ENCODE measurements around the gene KIF26B.
"Not testable (repeated sequence)": the region's sequence is repeated elsewhere in the genome, so short reads cannot be mapped to it uniquely, and the experiment has no call there.

KIF26B gene

DNA sequence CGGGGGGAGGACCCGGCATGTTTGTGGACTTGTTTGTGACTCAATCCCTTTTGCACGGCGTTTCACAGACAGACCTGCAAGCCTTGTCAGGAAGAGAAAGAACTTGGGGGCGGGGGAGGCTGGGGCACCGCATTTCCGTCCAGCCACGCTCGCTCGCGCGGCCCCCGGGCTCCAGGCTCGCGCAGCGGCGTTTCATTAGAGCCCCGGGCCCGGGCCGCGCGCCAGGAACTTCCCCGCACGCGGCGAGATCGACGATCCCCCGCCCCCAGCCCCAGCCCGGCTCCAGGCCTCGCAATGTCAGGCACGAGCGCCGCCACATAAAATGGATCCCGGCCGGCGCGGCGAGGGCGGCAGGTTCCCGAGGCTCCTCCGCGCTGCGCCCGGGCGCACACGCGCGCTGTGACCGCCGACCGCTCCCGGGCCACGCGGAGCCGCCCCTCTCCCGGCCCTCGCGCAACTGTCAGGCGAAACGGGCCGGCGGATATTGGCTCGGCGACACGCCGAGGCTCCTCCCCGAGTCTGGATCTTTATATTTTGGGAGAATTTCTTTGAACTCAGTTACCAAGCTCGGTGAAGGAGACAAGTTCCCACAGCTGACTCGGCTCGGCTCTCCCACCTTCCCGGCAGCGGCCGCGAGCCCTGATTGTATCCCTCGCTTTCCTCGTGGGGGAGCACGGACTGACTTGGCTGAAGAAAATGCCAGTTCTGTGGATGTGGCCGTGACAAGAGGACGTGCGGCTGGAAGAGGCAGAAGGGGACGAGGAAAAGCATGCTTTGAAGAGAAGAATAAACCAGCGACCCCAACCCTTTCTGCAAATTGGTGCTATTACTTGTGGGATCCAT, at the start of gene KIF26B:
TSS of gene KIF26B (plus strand) at position 557 of the 843 bp plus-strand sequence. CDS start 440 bp downstream, outside the sequence.
- peak; percentile 69 for DNase-seq

DNA sequence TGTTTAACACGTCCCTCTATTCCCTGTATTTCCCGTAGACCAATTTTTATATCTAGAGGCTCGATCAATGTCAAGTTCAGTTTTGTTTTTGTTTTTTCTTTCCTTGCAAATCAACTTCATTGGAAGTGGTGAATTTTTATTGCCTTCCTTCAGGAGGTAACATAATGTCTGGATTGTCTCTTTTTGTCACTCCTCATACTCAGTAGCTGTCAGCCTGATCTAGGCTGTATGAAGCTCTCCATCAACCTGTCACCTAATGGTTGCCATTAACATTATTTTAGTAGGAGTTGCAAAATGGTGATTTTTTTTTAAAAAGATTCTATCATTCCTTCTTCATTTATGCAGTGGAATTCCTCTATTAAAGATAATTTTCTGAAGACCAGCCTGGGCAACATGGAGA, 49.7 kb upstream of the KIF26B start:
- no peak for DNase-seq

DNA sequence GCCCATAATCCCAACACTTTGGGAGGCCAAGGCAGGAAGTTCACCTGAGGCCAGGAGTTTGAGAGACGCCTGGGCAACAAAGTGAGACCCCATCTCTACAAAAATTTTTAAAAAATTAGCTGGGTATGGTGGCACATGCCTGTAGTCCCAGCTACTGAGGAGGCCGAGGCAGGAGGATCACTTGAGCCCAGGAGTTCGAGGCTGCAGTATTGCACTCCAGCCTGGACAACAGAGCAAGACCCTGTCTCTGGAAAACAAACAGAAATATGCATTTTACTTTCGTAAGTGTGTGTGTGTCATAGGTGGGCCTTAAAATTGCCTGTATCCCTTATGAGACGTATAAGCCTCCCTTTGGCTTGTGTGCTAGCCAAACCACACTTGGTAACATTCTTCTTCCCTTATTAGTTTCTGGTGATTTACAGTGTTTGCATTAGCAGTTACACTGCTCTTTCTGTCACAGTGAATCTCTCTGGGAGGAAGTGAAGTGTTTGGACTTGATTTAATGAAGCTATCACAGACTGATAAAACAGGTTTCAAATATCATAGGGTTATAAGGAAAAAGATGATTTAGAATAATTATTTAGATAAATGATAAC, 48.9 kb upstream of the KIF26B start:
- DNase-seq = no peak

DNA sequence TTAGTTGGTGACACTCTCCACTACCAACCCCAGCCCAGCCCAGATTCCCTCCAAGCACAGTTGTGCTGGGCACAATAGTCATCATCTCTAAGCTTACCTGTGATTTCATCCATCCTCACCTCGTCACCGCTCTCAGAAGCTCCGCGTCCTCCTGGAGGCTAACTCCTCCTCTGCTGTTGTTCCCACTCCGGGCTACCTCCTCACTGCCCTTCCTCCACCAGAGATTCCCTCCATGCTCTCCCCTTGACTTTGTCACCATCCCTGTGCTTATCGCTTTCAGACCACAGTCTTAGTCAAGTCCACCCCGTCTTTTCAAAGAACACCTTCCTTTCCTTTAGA, 47.0 kb upstream of the KIF26B start:
- DNase-seq = no peak

DNA sequence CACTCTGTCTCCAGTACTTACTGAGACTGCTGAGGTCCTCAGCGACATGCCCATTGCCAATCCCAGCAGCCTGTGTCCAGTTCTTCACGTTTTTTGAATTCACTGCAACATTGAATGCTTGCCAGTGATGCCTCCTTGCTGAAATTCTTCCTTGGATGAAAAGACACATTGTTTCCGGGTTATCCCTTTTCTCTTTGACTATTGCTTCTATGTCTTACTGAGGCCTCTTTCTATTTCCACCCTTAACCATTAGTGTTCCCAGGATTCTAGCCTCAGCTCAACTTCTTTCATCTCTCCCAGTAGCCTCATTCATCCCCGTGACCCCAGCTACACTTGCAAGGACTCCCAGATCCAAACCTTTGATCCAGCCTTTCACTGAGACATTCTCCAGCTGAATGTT, 46.5 kb upstream of the KIF26B start:
- DNase-seq = no peak

DNA sequence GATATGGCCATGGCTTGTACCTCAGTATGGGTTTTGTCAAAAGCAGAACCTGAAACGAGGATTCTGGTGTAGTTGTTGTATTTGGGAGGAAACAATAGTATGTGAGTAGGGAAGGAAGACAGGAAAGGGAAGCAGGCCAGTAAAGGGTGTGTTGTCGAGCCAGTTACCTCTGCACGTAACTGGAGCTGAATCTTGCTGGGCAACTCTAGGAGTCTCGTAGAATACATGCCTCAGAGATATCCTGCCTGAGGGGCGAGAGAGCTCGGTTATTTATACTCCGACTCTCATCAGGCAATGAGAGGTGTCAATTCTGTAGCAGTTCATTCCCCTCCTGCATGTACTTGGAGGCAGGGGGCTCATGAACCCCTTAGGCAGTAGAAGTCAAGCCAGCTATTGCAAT, 45.9 kb upstream of the KIF26B start:
- no peak for DNase-seq

DNA sequence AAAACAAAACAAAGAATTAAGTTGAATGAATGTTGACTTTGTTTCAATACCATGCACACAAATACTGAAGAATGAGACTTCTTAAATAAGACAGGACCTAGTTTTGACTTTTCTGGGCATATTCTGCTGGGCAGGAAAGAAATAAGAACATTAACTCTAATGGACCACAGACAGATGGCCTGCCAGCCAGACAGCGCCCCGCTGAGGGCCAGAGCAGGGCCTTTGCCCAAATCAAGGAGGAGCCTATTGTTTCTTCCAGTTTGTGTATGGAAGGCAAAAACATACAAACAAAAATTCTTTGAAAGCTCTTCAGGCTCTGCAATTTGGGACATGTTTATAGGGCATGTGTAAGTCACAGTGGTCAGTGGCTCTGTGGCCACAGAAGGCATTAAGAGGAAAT, 44.4 kb upstream of the KIF26B start:
- DNase-seq = no peak

DNA sequence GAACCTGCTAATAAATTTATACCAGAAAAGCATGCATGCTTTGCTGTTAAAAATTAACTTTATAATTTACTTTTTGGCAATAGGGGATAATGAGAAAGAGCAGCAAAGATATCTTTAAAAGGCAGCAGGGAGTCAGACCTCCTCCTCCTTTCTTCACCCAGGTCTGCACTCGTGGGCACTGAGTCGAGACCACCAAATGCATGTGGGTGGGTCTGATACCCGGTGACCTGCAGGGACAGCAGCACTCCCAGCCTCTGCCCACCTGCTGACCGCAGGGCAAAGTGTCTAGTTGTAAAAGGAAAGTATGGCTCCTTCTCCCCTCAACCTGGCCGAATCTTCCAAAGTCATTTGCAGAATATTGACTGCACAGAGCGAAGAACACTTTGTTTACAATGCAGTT, 43.7 kb upstream of the KIF26B start:
- DNase-seq = no peak

DNA sequence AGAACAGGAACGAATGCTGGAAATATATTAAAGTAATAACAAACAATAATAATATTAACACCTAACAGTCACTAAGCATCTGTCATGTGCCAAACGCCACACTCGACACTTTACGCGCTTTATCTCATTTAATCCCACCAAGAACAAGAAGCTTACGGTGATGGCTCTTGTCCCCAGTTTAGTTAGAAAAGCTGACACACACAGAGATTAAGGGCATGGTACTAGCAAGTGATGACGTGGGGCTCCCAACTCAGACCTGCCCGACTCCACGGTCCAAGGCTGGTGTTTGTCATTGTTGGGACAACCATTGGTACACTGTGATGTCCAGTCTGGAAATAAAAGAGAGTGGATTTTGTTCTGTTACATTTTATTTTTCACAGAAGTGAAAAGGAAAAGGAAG, 41.1 kb upstream of the KIF26B start:
- no peak for DNase-seq

DNA sequence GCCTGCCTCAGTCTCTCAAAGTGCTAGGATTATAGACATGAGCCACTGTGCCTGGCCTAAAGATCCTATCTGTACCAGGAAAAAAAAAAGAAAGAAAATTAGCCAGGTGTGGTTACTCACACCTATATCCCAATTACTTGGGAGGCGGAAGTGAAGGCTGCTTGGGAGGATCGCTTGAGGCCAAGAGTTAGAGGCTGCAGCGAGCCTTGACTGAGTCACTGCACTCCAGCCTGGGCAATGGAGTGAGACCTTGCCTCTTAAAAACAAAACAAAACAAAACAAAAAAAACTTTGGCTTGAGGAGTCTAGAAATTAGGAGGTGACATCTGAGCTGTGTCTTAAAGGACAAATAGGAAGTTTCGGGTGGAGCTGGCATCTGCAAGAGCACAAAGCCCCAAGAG, 38.7 kb upstream of the KIF26B start:
- no peak for DNase-seq

DNA sequence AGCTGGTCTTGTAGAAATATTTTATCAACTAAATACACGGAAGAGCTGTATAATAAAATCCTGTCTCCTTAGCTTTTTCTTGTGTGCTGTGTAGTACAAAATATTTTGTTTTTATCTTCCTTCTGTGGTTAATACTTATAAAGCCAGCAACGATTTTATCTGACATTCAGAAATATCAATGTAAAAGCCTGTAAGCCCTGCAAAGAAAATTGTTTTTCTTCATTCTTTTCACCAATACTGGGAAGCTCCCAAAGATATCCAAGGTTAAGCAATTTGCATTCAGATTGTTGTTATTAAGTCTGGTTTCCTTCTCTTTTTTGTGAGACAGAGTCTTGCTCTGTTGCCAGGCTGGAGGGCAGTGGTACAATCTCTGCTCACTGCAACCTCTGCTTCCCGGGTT, 38.0 kb upstream of the KIF26B start:
- no peak for DNase-seq

DNA sequence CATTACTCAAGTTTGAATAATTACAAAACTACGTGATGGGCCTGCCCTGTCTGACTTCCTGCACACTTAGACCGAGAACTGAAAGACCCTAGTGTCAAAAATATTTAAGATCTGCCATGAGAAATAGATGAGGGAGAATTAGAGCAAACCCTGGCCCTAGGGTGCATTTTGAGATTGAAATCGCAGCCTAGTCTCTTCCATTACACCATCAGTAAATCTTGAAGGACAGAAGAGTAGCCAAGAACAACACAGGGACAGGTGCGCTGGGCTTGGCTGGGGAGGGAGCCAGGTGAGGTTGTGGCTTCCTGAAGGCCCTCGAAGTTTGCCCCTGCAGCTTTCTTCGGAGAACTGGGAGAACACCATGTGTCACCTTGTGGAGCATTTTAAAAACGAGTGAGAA, 36.7 kb upstream of the KIF26B start:
- DNase-seq = no peak

DNA sequence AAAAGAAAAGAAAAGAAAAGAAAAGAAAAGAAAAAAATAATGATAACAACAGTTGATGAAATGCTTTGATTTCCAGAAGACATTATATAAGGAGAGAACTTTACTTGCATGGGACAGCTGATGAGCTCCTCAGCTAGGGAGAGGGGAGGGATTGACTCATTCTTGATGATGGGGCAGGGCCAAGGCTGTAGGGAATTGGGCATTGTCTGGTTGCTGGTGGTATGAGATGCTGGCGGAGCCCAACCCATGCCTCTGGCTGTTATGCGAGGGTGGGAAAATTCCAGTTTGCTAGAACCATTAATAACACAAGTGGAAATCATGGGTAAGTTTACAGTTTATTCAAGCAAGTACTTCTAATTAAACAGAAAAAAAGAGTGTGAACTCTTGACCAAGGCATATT, 36.0 kb upstream of the KIF26B start:
- no peak for DNase-seq

DNA sequence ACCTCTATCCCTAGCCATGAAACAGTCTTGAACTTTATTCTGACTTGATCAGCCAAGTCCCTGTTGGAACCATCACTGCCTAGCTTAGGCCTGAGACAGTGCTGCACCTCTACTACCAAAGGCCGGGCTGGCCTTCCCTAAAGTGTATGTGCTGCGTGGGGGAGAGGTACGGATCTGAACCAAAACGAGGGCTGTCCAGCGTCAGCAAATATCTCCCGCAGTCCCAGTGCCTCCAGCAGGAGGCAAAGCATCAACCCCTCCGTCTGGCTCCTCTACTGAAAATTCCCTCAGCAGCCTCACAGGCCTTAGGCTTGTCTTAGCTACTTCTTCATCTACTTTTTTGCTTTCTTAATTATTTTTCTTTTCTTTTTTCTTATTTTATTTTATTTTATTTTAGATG, 33.3 kb upstream of the KIF26B start:
- no peak for DNase-seq

DNA sequence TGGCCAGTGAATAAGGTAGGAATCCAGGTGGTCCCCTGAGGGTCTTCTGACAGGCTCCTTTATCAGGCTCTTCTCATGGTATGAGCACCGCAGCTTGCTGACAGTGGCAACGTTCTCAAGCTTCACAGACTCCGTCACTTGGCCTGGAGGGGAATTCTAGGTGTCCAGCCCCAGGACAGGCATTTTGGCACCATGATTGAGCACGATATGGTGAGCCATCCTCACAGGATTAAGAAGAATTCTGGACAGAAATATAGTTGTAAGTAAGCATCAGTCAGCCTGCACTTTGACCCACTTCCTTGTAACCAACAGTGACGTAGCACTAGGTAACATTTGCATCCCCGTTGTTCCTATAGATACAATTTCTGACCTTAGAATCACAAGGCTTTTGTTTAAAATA, 30.5 kb upstream of the KIF26B start:
- DNase-seq = no peak

DNA sequence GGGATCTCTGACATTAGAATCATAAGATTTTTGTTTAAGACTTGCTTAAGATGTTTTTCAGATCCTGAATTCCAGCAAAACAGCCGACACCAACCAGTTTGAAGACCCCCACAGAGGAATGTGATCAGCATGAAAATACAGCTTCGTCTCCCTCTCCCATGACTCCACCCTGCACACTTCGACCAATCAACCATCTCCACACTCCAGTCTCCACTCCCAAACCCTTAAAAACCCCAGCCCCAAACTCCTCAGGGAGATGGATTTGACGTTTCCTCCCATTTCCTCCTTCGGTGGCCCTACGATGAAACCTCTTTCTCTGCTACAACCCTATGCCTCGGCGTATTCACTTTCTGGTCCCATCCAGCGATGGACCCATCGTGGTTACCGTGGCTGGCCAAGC, 30.1 kb upstream of the KIF26B start:
- DNase-seq = no peak

DNA sequence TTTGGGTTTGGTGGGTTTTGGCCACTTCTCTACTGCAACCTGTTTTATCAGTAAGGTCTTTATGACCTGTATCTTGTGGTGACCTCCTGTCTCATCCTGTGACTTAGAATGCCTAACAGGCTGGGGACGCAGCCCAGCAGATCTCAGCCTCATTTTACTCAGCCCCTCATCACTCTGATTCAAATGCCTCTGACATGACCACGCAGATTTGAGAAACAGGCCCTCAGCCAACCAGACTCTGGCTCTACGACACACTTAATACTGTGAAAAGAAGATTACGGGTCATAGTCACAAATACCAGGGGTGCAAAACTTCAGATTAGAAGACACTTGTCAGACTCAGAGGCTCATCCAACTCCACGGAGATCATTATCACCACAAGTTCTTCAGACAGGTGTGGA, 28.3 kb upstream of the KIF26B start:
- no peak for DNase-seq

DNA sequence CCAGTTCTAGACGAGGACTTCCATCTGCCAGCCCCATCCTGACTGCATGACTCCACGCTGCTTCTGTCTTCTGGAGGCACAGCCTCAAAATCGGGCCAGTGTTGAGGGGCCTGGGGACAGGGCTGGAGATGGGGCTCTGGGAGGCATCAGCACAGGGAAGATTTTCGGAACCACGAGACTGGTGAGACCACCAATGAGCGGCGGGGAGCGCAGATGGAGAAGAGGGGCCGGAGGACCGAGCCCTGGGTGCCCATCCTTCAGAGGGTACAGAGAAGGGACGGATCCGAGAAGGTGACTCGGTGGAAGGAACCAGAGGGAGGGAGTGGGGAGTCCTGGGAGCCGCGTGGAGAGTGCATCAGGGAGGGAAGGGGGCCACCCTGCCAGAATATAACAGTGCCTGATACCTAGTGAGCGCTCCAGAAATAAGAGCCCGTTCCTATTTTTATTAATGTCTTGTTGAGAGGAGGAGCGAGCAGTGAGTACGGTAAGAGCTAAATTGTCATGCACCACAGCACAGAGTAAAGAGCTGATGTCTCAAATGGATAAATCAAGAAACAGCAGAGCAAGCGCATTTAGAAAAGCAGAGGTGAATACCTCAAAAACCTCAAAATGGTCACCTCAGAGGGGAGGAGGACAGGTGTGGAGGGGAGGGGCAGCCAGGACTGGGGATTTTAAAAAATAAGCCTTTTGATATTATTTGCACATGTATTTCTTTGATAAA, 26.2 kb upstream of the KIF26B start:
- DNase-seq = no peak

DNA sequence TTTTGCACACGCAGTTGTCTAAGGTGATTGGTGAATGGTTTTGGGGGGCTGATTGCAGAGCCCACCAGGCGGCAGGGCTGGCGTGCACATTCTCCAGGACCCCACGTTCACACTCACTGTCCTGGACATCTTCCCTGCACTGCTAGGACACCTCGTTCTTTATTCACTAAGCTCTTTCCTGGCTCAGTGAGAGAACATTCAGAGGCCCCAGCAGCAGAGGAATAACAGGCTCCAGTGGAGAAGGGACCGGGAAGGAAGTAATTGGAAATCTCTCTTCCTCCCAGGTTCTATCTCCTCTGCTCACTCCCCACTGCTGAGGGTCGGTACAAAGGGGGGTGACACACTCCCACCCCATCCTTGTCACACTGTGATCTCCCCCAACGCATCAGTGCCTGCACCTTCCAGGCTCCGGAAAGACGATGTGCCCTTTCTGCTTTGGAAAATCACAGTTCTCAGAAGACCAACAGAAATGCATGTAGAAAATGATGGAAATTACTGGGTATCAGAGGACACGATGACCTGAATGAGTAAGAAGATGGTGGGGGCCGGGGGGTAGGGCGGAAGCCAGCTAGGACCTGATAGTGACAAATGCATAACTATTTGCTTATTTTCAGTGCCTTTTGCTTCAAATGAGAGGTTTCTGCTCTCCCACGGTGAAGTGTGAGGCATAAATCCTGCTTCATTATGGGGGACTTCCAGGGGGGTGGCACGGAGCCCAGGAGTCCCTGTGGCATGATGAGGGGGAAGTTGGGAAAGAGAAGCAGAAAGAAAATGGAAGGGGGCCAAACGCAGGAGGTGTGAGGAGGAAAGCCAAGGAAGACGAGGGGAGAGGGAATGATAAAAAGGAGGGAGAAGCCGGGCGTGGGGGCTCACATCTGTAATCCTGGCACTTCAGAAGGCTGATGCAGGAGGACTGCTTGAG, 25.2 kb upstream of the KIF26B start:
- no peak for DNase-seq

DNA sequence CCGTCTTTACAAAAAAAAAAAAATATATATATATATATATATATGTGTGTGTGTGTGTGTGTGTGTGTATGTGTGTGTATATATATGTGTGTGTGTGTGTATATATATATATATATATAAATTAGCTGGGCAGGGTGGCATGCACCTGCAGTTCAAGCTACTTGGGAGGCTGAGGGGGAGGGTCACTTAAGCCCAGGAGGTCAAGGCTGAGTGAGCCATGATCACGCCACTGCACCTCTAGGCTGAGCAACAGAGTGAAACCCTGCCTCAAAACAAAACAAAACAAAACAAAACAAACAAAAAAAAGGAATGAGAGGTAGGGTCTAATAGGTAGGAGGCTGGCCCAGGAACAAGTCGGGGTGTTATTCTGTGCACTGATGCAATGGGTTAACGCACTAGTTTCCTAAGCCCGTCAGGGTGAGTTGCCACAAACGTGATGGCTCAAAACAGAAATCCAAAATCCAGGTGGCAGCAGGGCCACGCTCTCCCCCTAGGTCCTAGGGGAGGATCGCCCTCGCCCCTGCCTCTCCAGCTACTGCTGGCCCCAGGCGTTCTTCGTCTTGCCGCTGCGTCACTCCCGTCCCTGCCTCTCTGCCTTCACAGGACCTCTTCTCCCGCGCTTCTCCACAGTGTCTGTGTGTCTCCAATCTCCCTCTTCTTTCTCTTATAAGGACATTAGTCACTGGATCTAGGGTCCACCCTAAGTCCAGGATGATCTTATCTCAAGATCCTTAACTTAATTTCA, 24.3 kb upstream of the KIF26B start:
- not testable (repeated sequence) for DNase-seq

DNA sequence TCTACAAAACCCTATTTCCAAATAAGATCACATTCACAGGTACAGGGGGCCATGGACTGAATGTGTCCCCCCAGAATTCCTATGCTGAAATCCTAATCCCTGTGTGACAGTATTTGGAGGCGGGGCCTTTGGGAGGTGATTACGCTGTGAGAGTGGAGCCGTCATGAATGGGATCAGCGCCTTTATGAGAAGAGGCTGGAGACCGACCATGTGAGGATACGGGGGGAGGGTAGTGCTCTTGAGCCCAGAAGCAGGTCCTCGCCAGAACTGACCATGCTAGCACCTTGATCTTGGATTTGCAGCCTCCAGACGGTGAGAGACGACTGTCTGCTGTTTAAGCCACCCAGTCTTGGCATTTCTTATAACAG, 23.8 kb upstream of the KIF26B start:
- DNase-seq = no peak

DNA sequence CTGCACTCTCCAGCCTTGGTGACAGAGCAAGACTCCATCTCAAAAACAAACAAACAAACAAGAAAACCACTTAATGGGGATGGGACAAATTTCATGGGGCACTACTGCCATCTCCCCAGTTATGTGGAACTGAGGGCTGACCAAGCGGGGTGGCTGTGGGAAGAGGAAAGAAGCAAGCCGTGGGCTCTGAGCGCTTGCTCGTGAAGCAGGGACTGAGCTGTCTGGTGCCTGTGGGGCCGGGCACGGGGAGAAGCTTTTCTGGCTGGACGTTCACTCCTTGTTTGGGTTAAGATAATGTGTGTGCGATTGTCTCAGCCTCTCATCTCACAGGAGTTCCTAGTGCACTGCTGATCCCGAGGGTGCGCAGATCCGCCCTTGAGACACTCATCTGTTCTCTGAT, 22.0 kb upstream of the KIF26B start:
- no peak for DNase-seq

All from 8988T (cell line).